HG03064 (cell line): Measurements from ENCODE around the gene GKN1.
"Not testable (repeated sequence)": the region's sequence is repeated elsewhere in the genome, so short reads cannot be mapped to it uniquely, and the experiment has no call there.

Source experiments
- ATAC-seq: cut with Tn5 transposase; IDR thresholded peaks from one replicate; pipeline ENCODE4 v1.9.1; 2021; ENCODE audit warnings: low read depth; ENCODE audit not compliant: unreplicated experiment

The GKN1 gene

GRCh38 chr2:68955432-68955831, 19.0 kb upstream of the GKN1 start:
- ATAC-seq = not testable (repeated sequence)

GRCh38 chr2:68959001-68959400, 15.4 kb upstream of the GKN1 start:
- ATAC-seq = no peak

- ATAC-seq = no peak
Measured at GRCh38 chr2:68961380-68961779, 13.1 kb upstream of the GKN1 start.

- ATAC-seq = no peak
Measured at GRCh38 chr2:68964282-68964681, 10.2 kb upstream of the GKN1 start.

- ATAC-seq = no peak
Measured at GRCh38 chr2:68968221-68968620, 6.2 kb upstream of the GKN1 start.

- no peak for ATAC-seq
Measured at GRCh38 chr2:68969736-68970490, 4.5 kb upstream of the GKN1 start.

GRCh38 chr2:68970566-68971265, 3.7 kb upstream of the GKN1 start:
- no peak for ATAC-seq

- no peak for ATAC-seq
Measured at GRCh38 chr2:68971591-68972231, 2.7 kb upstream of the GKN1 start.

GRCh38 chr2:68974946-68975665, 670 bp downstream of the GKN1 start:
- ATAC-seq = no peak

GRCh38 chr2:68975844-68976243, 1.4 kb downstream of the GKN1 start:
- ATAC-seq = no peak

- no peak for ATAC-seq
Measured at GRCh38 chr2:68977453-68977852, 3.0 kb downstream of the GKN1 start.

GRCh38 chr2:68978098-68978497, 3.7 kb downstream of the GKN1 start:
- no peak for ATAC-seq

GRCh38 chr2:68980956-68981355, 6.5 kb downstream of the GKN1 start:
- no peak for ATAC-seq

- no peak for ATAC-seq
Measured at GRCh38 chr2:68987021-68987503, 12.6 kb downstream of the GKN1 start.

GRCh38 chr2:68989035-68989434, 14.6 kb downstream of the GKN1 start:
- ATAC-seq = no peak

GRCh38 chr2:68992341-68992740, 17.9 kb downstream of the GKN1 start:
- ATAC-seq = no peak

GRCh38 chr2:68992933-68993332, 18.5 kb downstream of the GKN1 start:
- no peak for ATAC-seq

- ATAC-seq = no peak
Measured at GRCh38 chr2:68993660-68994059, 19.2 kb downstream of the GKN1 start.

GRCh38 chr2:68994864-68995263, 20.4 kb downstream of the GKN1 start:
- no peak for ATAC-seq

GRCh38 chr2:68995916-68996315, 21.5 kb downstream of the GKN1 start:
- ATAC-seq = no peak

GRCh38 chr2:68997401-68997800, 23.0 kb downstream of the GKN1 start:
- ATAC-seq = no peak
